GM12801 (cell line): Measurements from ENCODE around the gene FRAS1.

Source experiments
- CTCF ChIP-seq: IDR thresholded peaks from one replicate; pipeline ENCODE4 v1.5.1; 2011; ENCODE audit warnings: control low read depth; ENCODE audit not compliant: insufficient read length; ENCODE audit errors: extremely low read depth

Gene FRAS1

DNA sequence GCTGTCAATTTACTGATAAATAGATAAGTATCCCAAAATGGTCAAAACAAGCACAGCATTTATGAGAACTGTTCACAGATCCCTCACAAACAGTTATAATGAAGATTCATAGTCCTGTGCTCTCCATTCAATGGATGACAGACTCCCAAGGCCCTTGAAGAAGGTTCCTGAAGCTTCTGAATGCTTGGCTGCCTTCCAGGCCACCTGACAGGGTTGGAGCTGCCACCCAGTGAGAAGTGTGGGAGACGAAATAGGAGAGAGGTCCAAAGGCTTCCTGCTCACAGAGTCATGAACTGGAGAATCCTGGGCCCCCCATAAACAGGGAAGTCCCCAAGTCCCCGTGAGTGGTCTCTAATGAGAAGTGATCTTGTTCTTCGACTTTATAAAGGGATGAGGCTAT is 468.4 kb downstream of the FRAS1 start:
- TF ChIP-seq CTCF, result no peak

DNA sequence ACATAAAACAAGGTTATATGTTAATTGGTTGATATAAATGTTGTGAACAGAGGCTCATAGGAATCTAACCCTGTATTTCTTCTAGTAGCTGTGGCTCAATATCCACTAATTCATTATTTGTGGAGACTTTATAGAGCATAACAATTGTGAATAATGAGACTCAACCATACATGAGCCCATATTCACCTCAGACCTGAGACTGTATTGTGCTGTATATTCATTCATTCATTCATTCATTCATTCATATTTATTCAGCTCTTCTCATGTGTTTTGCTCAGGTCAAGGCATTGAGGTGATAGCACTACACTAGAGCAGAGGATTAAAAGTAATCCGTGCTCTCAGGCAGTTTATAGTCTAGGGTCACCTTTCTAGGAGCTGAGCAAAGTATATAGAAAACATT is 470.0 kb downstream of the FRAS1 start:
- no peak for TF ChIP-seq CTCF

DNA sequence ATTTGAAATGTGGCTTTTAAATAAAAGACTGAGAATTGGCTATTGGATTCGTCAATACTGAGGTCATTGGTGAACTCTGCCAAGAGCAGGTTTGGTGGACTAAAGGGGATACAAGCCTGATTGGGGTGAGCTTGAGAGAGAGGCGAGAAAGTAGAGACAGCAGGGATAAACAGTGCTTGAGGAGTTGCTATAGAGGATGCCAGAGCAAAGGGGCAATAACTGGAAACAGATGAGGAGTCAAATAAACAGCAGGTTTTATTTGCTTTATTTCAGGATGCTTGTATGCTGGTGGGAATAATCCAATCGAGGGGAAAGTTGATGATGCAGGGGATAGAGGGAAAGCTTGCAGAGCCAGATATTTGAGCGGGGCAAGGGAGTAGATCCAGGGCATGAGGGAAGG is 470.4 kb downstream of the FRAS1 start:
- TF ChIP-seq CTCF, result no peak

DNA sequence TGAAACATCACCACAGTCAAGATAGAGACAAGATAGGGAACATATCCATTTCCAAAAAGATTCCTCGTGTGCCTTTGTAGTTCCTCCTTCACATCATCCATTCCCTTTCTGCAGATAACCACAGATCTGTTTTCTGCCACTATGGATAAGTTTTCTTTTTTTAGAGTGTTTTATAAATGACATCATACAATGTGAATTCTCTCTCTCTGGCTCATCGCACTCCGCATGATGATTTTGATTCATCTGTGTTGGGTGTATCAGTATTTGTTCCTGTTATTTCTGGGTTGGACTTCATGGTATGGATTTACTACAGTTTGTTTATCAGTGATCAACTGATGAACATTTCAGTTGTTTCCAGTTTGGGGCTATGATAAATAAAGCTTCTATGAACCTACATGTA is 471.2 kb downstream of the FRAS1 start:
- TF ChIP-seq CTCF, result no peak

- no peak for TF ChIP-seq CTCF
Measured at GRCh38 chr4:78529569-78530209, 472.6 kb downstream of the FRAS1 start.

GRCh38 chr4:78532046-78532445 is 474.9 kb downstream of the FRAS1 start:
- TF ChIP-seq CTCF, result no peak

DNA sequence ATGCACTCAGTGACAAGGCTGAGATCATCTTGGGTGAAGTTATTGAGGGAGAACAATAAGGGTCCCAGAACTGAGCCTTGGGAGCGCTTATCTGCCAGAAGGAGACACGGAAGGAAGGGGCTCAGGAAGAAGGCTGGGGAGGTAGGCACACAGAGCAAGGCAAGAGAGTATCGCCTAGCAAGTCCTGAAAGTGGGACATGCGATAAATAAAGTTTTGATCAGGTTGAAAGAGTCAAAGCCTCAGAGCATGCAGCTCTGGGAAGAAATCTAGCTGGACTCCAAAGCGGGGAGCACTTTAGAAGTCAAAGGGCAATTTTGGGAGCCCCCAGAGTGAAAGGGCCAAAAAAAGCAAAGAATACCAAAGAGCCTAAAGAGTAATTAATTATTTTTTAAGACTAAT is 476.7 kb downstream of the FRAS1 start:
- TF ChIP-seq CTCF, result no peak
